ENCODE results near the gene NUP155. TPM values are rescaled to one million over a fixed set of nuclear protein-coding genes. Genes with fewer than 3 reads are reported as not detected.

NUP155 gene
- total RNA-seq, 1 experiment from 2014 or later: 58.5 TPM

- Histone ChIP-seq H3K4me1 (ENCODE audit: control insufficient read depth, insufficient read depth, low read length) (no peaks in the 10 kb centered on the region), H3K27ac (ENCODE audit: low read length) (no peak overlapping the region), H3K36me3 (ENCODE audit: control insufficient read depth, insufficient read depth, low read length) (peaks cover 17% of the 10 kb centered on the region), H3K4me3 (ENCODE audit: low read depth in 2 of 2, low read length in 2 of 2) (no peak overlapping the region), H3K27me3 (ENCODE audit: control insufficient read depth, insufficient read depth, low read length) (no peaks in the 10 kb centered on the region), H3K9me3 (ENCODE audit: control insufficient read depth, insufficient read depth, low read depth, low read length) (no peaks in the 10 kb centered on the region)
- in situ Hi-C loops (cut with HindIII; ENCODE audit: low pct_unique_long_range_greater_than_20kb, low sequenced_read_pairs) (no loop called here), intact Hi-C loops (cut with micrococcal nuclease; ENCODE audit: unreplicated experiment) (no loop called here)
- no peak for TF ChIP-seq TCF7L2 (IDR thresholded peaks at IDR 0.05; ENCODE audit: low read depth, low read length)
- no peak for TF ChIP-seq POLR2AphosphoS5 (IDR thresholded peaks at IDR 0.05; ENCODE audit: low read depth, low read length)
- no peak for TF ChIP-seq SIN3A (IDR thresholded peaks at IDR 0.05; ENCODE audit: borderline replicate concordance, insufficient read depth, low read depth, low read length)
- ChIA-PET POLR2A (interaction anchor here (0.6 kb wide), 1 partner anchor 478 kb away, joined by 3 read pairs; no protein-coding TSS in a partner anchor), CTCF (no interaction called here)
- DNase-seq (ENCODE audit: low read depth, low spot score) (no peak), ATAC-seq (no peak)
- BruUV-seq (replicated peaks): no TSS peak
These were observed 51.7 kb downstream of the NUP155 start for GRCh38 chr5:37319037-37319782.

- Histone ChIP-seq H3K4me1 (ENCODE audit: control insufficient read depth, insufficient read depth, low read length) (no peaks in the 10 kb centered on the region), H3K27me3 (ENCODE audit: control insufficient read depth, insufficient read depth, low read length) (no peaks in the 10 kb centered on the region), H3K4me3 (ENCODE audit: low read depth in 2 of 2, low read length in 2 of 2) (no peak overlapping the region), H3K9me3 (ENCODE audit: control insufficient read depth, insufficient read depth, low read depth, low read length) (no peaks in the 10 kb centered on the region), H3K27ac (ENCODE audit: low read length) (no peak overlapping the region), H3K36me3 (ENCODE audit: control insufficient read depth, insufficient read depth, low read length) (peaks cover 35% of the 10 kb centered on the region)
- ATAC-seq (no peak), DNase-seq (ENCODE audit: low read depth, low spot score) (no peak)
- ChIA-PET CTCF (no interaction called here), POLR2A (no interaction called here)
- in situ Hi-C loops (cut with HindIII; ENCODE audit: low pct_unique_long_range_greater_than_20kb, low sequenced_read_pairs): no loop called here
- no peak for TF ChIP-seq TCF7L2 (IDR thresholded peaks at IDR 0.05; ENCODE audit: low read depth, low read length)
- no peak for TF ChIP-seq CTCF (IDR thresholded peaks at IDR 0.05)
- TF ChIP-seq REST (IDR thresholded peaks at IDR 0.05; ENCODE audit: insufficient read depth in 1 of 2, low read depth in 2 of 2, low read length in 1 of 2): no peak
- TF ChIP-seq POLR2AphosphoS5 (IDR thresholded peaks at IDR 0.05; ENCODE audit: low read depth, low read length): no peak
- TF ChIP-seq SIN3A (IDR thresholded peaks at IDR 0.05; ENCODE audit: borderline replicate concordance, insufficient read depth, low read depth, low read length): no peak
- BruUV-seq (replicated peaks): no TSS peak
- intact Hi-C loops (cut with micrococcal nuclease; ENCODE audit: unreplicated experiment): no loop called here
These were observed 54.9 kb downstream of the NUP155 start for GRCh38 chr5:37316027-37316426.

DNA sequence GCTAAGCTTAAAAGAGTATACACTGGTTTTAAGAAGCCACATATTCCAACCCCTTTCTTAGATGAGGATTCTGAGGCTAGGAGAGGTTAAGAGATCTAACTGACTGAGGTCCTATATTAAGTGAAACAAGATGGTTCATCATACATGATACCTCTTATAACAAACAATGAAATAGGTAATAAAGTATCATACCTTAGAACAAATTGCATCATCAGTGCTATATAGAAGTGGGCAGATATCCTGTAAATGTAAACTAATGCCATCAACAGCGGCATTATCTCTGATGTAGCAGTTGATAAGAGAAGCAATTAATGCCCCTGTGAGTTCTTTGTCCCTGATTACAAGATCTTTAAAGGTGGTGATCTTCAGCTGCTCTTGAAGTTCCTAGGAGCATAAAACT, 60.5 kb downstream of the NUP155 start:
- H3K27me3 ChIP-seq (ENCODE audit: control insufficient read depth, insufficient read depth, low read length): no peaks in the 10 kb centered on the region
- no peak overlapping the region for H3K27ac ChIP-seq (ENCODE audit: low read length)
- BruUV-seq (replicated peaks): no TSS peak
- no peaks in the 10 kb centered on the region for H3K4me1 ChIP-seq (ENCODE audit: control insufficient read depth, insufficient read depth, low read length)
- peaks cover 41% of the 10 kb centered on the region for H3K36me3 ChIP-seq (ENCODE audit: control insufficient read depth, insufficient read depth, low read length)
- no peak for TF ChIP-seq POLR2AphosphoS5 (IDR thresholded peaks at IDR 0.05; ENCODE audit: low read depth, low read length)
- TF ChIP-seq TCF7L2 (IDR thresholded peaks at IDR 0.05; ENCODE audit: low read depth, low read length): no peak
- TF ChIP-seq CTCF (IDR thresholded peaks at IDR 0.05): no peak
- no peak for TF ChIP-seq SIN3A (IDR thresholded peaks at IDR 0.05; ENCODE audit: borderline replicate concordance, insufficient read depth, low read depth, low read length)
- no peak for TF ChIP-seq REST (IDR thresholded peaks at IDR 0.05; ENCODE audit: insufficient read depth in 1 of 2, low read depth in 2 of 2, low read length in 1 of 2)
- no peaks in the 10 kb centered on the region for H3K9me3 ChIP-seq (ENCODE audit: control insufficient read depth, insufficient read depth, low read depth, low read length)
- no peak for ATAC-seq
- intact Hi-C loops (cut with micrococcal nuclease; ENCODE audit: unreplicated experiment) (no loop called here), in situ Hi-C loops (cut with HindIII; ENCODE audit: low pct_unique_long_range_greater_than_20kb, low sequenced_read_pairs) (no loop called here)
- CTCF ChIA-PET: no interaction called here
- POLR2A ChIA-PET: no interaction called here
- H3K4me3 ChIP-seq (ENCODE audit: low read depth in 2 of 2, low read length in 2 of 2): no peak overlapping the region
- no peak for DNase-seq (ENCODE audit: low read depth, low spot score)
